GM18870 (cell line): Measurements from ENCODE around the gene MAST2.
A peak's percentile ranks its signal among the peaks of the same experiment; 100 is the strongest.
"Not testable (repeated sequence)": the region's sequence is repeated elsewhere in the genome, so short reads cannot be mapped to it uniquely, and the experiment has no call there.

Source experiments
- ATAC-seq: cut with Tn5 transposase; IDR thresholded peaks from one replicate; pipeline ENCODE4 v1.9.1; 2021; ENCODE audit warnings: moderate library complexity; ENCODE audit not compliant: unreplicated experiment

Gene MAST2

GRCh38 chr1:46056325-46056724 lies 252.9 kb downstream of the MAST2 start:
- ATAC-seq, result no peak

GRCh38 chr1:46057215-46057614 lies 253.8 kb downstream of the MAST2 start:
- not testable (repeated sequence) for ATAC-seq

- ATAC-seq, result no peak
Measured at GRCh38 chr1:46057781-46058180, 254.4 kb downstream of the MAST2 start.

DNA sequence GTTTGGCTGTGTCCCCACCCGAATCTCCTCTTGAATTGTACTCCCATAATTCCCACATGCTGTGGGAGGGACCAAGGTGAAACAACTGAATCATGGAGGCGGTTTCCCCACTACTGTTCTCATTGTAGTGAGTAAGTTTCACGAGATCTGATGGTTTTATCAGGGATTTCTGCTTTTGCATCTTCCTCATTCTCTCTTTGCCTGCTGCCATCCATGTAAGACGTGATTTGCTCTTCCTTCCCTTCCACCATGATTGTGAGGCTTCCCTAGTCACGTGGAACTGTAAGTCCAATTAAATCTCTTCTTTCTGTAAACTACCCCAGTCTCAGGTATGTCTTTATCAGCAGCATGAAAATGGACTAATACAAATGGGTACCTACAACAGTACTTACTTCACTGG lies 255.5 kb downstream of the MAST2 start:
- ATAC-seq, result no peak

DNA sequence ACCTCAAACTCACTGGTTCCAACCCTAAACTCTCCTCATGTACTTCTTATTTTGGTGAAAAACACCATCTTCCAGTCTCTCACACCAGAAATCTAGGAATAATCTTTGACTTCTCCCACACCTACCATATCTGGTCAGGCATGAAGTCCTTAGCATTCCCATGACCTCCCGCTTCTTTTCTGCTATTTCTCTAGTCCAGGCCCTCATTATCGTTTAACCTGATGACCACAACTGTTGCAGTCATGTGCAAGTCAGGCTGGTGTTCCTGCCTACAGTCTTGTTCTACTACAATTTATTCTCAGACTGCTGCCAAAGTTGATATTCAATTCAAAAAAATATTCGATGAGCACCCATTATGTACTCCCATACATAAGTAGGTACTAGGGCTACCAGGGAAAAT lies 257.7 kb downstream of the MAST2 start:
- ATAC-seq, result no peak

- ATAC-seq, result peak; percentile 72
Measured at GRCh38 chr1:46062651-46063319, 259.4 kb downstream of the MAST2 start.

- no peak for ATAC-seq
Measured at GRCh38 chr1:46064708-46065107, 261.3 kb downstream of the MAST2 start.

DNA sequence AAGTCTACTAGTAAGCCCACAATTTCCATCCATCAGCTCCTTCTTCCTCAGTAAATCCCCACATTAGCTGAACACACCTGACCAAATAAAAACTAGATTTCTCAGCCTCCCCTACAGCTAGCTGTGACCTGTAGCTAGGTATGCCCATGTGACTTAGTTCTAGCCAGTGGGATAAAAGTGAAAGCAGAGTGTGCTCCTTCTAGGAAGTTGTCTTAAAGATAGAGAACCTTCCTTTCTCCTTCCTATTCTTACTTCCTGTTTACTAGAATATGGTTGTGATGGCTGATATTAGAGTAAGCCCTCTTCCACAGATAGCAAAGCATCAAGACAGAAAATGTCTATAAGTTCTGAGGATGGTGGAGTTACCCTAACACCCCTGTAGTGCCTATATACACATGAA lies 262.0 kb downstream of the MAST2 start:
- no peak for ATAC-seq

GRCh38 chr1:46067652-46068051 lies 264.2 kb downstream of the MAST2 start:
- ATAC-seq, result no peak

DNA sequence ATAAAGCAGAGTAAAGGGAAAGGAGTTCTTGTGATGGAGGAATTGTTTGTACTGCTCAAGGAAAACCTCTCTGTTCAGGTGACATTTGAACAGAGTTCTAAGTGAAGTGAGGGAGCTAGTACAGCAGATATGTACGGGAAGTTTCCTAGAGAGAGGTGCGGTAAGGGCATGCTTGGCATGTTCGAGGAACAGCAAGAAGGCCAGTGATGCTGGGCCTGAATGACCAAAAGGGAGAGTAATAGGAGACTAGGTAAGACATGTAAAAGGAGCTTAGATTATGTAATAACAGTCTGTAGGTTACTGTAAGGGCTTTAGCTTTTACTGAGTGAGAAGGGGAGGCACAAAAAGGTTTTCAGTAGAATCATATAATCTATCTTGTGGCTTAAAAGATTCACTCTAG lies 265.1 kb downstream of the MAST2 start:
- no peak for ATAC-seq

DNA sequence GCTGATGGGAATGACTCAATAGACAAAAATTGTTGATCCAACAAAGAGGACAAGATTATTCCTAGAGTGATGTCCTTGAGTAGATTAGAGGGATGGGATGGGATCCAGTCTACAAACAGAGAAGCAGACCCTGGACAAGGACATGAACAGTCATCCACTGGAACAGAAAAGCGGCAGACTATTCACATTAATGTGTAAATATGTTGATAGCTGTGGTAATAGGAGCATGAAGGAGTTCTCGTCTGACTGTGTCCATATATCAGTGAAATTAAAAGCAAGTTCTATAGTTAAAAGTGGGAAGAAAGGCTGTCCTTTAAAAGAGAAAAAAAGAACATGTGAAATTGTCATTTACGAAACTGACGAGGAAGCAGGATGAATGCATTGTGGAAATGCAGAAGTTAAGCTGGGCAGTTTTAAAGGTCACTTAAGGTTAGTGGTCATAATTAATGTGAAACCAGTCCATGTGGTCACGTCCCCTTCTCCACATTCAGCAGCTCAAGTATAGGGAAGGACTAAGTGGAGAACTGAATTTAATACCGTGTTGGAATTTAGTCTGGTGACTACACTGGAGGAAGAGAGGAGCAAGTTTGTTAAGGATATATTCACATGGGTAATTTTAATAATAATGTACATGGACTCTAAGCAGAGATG lies 266.9 kb downstream of the MAST2 start:
- ATAC-seq, result no peak

GRCh38 chr1:46072975-46073374 lies 269.6 kb downstream of the MAST2 start:
- no peak for ATAC-seq

GRCh38 chr1:46076343-46076742 lies 272.9 kb downstream of the MAST2 start:
- no peak for ATAC-seq

DNA sequence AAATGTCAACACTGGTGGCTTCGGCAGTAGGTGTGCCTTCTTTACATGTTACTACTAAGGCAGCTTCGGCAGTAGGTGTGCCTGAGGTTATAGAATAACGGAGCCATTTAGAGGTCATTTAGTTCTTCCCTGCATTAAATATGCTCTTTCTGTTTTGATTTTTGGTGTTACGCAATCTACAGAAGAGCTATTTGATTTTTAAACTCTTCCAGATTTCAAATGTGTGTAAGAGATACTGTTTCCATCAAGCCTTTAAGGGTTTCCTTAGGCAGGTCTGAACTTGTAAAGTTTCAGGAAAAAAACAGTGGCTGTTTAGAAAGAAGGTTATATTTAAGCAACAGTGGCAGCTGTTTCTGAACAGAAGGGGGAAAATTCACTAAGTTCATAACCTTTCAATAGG lies 274.2 kb downstream of the MAST2 start:
- no peak for ATAC-seq

DNA sequence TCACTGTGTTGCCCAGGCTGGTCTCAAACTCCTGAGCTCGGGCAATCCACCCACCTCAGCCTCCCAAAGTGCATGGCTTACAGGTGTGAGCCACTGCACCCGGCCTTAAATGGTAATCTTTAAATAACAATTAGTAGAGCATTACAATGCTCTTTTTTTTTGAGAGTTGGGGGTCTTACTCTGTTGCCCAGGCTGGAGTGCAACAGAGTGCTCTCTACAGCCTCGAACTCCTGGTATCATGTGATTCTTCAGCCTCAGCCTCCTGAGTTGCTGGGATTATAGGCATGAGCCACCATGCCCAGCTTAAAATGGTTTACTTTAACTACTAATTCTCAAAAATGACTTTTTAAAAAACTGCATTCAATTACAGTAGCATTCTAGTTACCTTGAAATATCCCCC lies 276.8 kb downstream of the MAST2 start:
- ATAC-seq, result no peak

GRCh38 chr1:46081206-46081605 lies 277.8 kb downstream of the MAST2 start:
- no peak for ATAC-seq

DNA sequence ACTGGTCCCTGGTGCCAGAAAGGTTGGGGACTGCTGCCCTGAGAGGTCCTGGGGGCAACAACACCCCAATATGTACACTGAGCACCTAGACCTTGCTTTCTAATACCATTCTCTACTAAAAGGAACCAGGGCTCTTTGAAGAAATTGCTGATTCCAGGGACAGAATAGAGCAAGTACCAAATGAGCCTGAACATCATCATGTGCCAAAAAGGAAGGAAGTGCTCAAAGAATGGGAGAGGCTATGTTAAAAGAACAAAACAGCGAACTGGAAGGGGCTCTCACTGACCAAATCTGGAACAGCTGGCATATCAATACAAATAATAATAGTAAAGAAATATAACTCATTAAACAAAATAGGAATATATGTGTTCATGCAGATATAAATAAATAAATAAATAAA lies 278.2 kb downstream of the MAST2 start:
- ATAC-seq, result no peak

- no peak for ATAC-seq
Measured at GRCh38 chr1:46083579-46083978, 280.2 kb downstream of the MAST2 start.

- ATAC-seq, result no peak
Measured at GRCh38 chr1:46084553-46085451, 281.4 kb downstream of the MAST2 start.
